Astrocyte (in vitro differentiated cells and primary cell): ENCODE measurements around the gene PTGIR. TPM values are rescaled to one million over a fixed set of nuclear protein-coding genes. Genes with fewer than 3 reads are reported as not detected.
A peak's percentile ranks its signal among the peaks of the same experiment; 100 is the strongest.

Experiments used
- DNase-seq: peaks from one replicate; pipeline ENCODE4 v3.0.0-alpha.2; 2010; ENCODE audit warnings: low read depth
- FAIRE-seq: peaks from 2 replicates; lab custom pipeline; 2011; peaks lifted over from hg19 to GRCh38; lab: Jason Lieb, UNC
- H2AFZ ChIP-seq: 2 replicates; pipeline ENCODE4 v1.6.0; 2012; ENCODE audit warnings: low read depth, low read length, inconsistent platforms
- H3K27ac ChIP-seq: 2 replicates; pipeline ENCODE4 v1.5.1; 2011; ENCODE audit warnings: low read depth, low read length, inconsistent platforms
- H3K27me3 ChIP-seq: 2 replicates; pipeline ENCODE4 v1.6.0; 2011; ENCODE audit warnings: low read length, inconsistent platforms; ENCODE audit not compliant: insufficient read depth
- H3K36me3 ChIP-seq: 2 replicates; pipeline ENCODE4 v1.5.1; 2011; ENCODE audit warnings: low read length, inconsistent platforms; ENCODE audit not compliant: insufficient read depth
- H3K4me1 ChIP-seq: 2 replicates; pipeline ENCODE4 v1.5.1; 2011; ENCODE audit warnings: low read length, inconsistent platforms; ENCODE audit not compliant: insufficient read depth
- H3K4me2 ChIP-seq: 2 replicates; pipeline ENCODE4 v1.6.0; 2012; ENCODE audit warnings: low read length, inconsistent platforms
- H3K4me3 ChIP-seq: 2 replicates; pipeline ENCODE4 v1.5.1; 2011; ENCODE audit warnings: low read depth, mild to moderate bottlenecking, low read length, inconsistent platforms; ENCODE audit not compliant: insufficient read depth
- H3K79me2 ChIP-seq: 2 replicates; pipeline ENCODE4 v1.6.0; 2012; ENCODE audit warnings: mild to moderate bottlenecking, low read length, inconsistent platforms; ENCODE audit not compliant: insufficient read depth
- H3K9ac ChIP-seq: 2 replicates; pipeline ENCODE4 v1.6.0; 2012; ENCODE audit warnings: mild to moderate bottlenecking, low read length, inconsistent platforms
- H3K9me3 ChIP-seq: 2 replicates; pipeline ENCODE4 v1.5.1; 2012; ENCODE audit warnings: low read depth, mild to moderate bottlenecking, low read length, inconsistent platforms; ENCODE audit not compliant: insufficient read depth
- H4K20me1 ChIP-seq: 2 replicates; pipeline ENCODE4 v1.6.0; 2012; ENCODE audit warnings: low read length, inconsistent platforms; ENCODE audit not compliant: insufficient read depth
- H3K27ac Mint-ChIP-seq: one replicate; pipeline ENCODE4 v1.8.0; 2021; ENCODE audit warnings: mild to moderate bottlenecking, mixed read lengths; ENCODE audit not compliant: unreplicated experiment
- H3K27me3 Mint-ChIP-seq: one replicate; pipeline ENCODE4 v1.8.0; 2021; ENCODE audit warnings: low read depth, mixed read lengths; ENCODE audit not compliant: unreplicated experiment
- H3K36me3 Mint-ChIP-seq: one replicate; pipeline ENCODE4 v1.8.0; 2021; ENCODE audit warnings: low read depth, mixed read lengths; ENCODE audit not compliant: unreplicated experiment
- H3K4me1 Mint-ChIP-seq: one replicate; pipeline ENCODE4 v1.8.0; 2021; ENCODE audit warnings: low read depth, mixed read lengths; ENCODE audit not compliant: unreplicated experiment
- H3K4me3 Mint-ChIP-seq: one replicate; pipeline ENCODE4 v1.8.0; 2021; ENCODE audit warnings: mild to moderate bottlenecking, moderate library complexity, mixed read lengths; ENCODE audit not compliant: unreplicated experiment
- H3K9me3 Mint-ChIP-seq: one replicate; pipeline ENCODE4 v1.8.0; 2021; ENCODE audit warnings: mild to moderate bottlenecking, mixed read lengths; ENCODE audit not compliant: unreplicated experiment
- EZH2 ChIP-seq: IDR thresholded peaks from 2 replicates; pipeline ENCODE4 v1.6.1; 2012; ENCODE audit warnings: mild to moderate bottlenecking, low read length, inconsistent platforms; ENCODE audit not compliant: insufficient read depth
- total RNA-seq: library from RNA; stranded (reverse); gene quantifications from 2 replicates; pipeline ENCODE4 v1.2.1, GENCODE V29; 2021
- TF ChIP-seq, protein P1 (sequence below): IDR thresholded peaks from 2 replicates; pipeline ENCODE4 v1.5.1; 2011; ENCODE audit warnings: low read depth, mild to moderate bottlenecking, inconsistent platforms, low read length, moderate library complexity; ENCODE audit not compliant: insufficient read depth

Gene PTGIR
- total RNA-seq, 1 donor from 2014 or later: 0.52 TPM

DNA sequence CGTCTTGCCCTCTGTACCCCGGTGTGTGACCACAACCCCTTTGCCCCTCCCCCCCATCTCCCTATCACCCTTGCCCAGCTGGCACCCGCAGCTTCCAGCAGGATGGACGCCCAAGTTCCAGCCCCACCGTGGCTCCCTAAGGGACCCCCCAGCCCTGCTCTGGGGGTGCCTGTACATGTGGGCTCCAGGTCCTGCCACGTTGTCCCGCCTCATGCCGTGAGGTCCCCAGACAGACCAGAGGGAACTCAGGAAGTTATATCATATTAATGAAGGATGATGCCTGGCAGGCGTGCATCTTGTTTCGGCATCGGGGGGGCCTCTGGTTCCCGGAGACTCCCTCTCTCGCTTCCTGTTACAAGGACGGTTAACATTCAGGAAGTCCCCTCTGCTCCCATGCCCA, 1.6 kb upstream of the PTGIR start:
- peaks cover 17% of the 10 kb centered on the region for H3K4me1 ChIP-seq
- peaks cover 2% of the 10 kb centered on the region for H3K27me3 Mint-ChIP-seq
- no peaks in the 10 kb centered on the region for H3K79me2 ChIP-seq
- no peak overlapping the region for H2AFZ ChIP-seq
- H3K4me1 Mint-ChIP-seq: peaks cover 8% of the 10 kb centered on the region
- DNase-seq (no peak), FAIRE-seq (no peak)
- TF ChIP-seq EZH2: no peak
- TF ChIP-seq, protein P1, sequence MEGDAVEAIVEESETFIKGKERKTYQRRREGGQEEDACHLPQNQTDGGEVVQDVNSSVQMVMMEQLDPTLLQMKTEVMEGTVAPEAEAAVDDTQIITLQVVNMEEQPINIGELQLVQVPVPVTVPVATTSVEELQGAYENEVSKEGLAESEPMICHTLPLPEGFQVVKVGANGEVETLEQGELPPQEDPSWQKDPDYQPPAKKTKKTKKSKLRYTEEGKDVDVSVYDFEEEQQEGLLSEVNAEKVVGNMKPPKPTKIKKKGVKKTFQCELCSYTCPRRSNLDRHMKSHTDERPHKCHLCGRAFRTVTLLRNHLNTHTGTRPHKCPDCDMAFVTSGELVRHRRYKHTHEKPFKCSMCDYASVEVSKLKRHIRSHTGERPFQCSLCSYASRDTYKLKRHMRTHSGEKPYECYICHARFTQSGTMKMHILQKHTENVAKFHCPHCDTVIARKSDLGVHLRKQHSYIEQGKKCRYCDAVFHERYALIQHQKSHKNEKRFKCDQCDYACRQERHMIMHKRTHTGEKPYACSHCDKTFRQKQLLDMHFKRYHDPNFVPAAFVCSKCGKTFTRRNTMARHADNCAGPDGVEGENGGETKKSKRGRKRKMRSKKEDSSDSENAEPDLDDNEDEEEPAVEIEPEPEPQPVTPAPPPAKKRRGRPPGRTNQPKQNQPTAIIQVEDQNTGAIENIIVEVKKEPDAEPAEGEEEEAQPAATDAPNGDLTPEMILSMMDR: no peak
- no peaks in the 10 kb centered on the region for H3K36me3 Mint-ChIP-seq
- no peaks in the 10 kb centered on the region for H3K36me3 ChIP-seq
- H3K4me2 ChIP-seq: no peak overlapping the region
- no peak overlapping the region for H3K4me3 ChIP-seq
- no peaks in the 10 kb centered on the region for H4K20me1 ChIP-seq
- H3K27me3 ChIP-seq: no peaks in the 10 kb centered on the region
- H3K4me3 Mint-ChIP-seq: no peak overlapping the region
- no peaks in the 10 kb centered on the region for H3K9me3 ChIP-seq
- no peak overlapping the region for H3K27ac ChIP-seq
- no peaks in the 10 kb centered on the region for H3K9me3 Mint-ChIP-seq
- H3K27ac Mint-ChIP-seq: no peak overlapping the region
- no peak overlapping the region for H3K9ac ChIP-seq

DNA sequence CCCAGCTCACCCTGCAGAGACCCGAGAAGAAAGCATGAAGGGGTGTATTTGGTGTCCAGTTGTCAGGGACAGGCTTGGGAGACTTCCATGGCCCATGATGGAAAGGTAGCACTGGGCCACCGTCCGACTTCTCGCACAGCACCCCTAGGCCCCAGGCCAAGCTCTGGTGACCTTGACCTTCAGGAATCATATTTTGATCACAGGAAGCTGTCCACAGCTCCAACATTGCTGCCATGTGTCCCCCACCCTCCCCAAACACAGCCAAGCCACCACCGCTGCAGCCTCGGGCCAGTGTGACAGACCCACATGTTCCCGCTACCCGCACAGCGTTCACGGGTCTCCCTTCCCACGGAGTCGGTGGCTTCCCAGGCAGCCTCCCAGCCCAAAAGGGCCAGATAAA, 842 bp upstream of the PTGIR start:
- TF ChIP-seq EZH2: no peak
- TF ChIP-seq, protein P1: no peak
- DNase-seq: no peak
- H3K9ac ChIP-seq: no peak overlapping the region
- Mint-ChIP-seq H3K4me1 (peaks cover 6% of the 10 kb centered on the region), H3K9me3 (no peaks in the 10 kb centered on the region), H3K4me3 (no peak overlapping the region), H3K36me3 (no peaks in the 10 kb centered on the region), H3K27ac (no peak overlapping the region), H3K27me3 (peaks cover 2% of the 10 kb centered on the region)
- peaks cover 17% of the 10 kb centered on the region for H3K4me1 ChIP-seq
- peak overlapping the region; percentile 71 for H3K4me2 ChIP-seq
- H3K27ac ChIP-seq: no peak overlapping the region
- no peak for FAIRE-seq
- H3K4me3 ChIP-seq: no peak overlapping the region
- H3K79me2 ChIP-seq: no peaks in the 10 kb centered on the region
- H3K27me3 ChIP-seq: no peaks in the 10 kb centered on the region
- no peak overlapping the region for H2AFZ ChIP-seq
- no peaks in the 10 kb centered on the region for H4K20me1 ChIP-seq
- H3K36me3 ChIP-seq: no peaks in the 10 kb centered on the region
- H3K9me3 ChIP-seq: no peaks in the 10 kb centered on the region

DNA sequence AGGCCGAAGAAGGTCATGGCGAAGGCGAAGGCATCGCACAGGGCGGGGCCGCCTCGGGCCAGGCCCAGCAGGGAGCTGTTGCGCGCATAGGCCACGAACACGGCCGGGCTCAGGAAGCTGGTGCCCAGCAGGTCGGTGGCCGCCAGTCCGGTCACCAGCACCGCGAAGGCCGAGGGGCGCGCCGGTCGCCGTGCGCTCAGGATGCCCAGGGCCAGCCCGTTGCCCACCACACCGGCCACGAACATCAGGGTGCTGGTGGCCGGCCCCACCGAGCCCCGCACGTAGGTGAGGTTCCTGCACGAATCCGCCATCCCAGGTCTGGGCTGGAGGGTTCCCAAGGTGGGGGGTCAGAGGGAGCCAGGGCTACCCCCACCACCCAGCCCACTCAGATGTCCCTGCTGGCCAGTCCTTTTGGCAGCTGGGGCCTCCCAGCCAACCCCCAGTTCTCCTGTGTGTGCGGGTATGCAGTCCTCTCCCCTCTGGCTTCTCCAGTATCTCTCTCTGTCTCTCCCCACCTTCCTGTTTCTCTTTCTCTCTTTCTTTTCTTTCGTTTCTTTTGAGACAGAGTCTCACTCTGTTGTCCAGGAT, 880 bp downstream of the PTGIR start:
- peaks cover 3% of the 10 kb centered on the region for H3K27me3 Mint-ChIP-seq
- no peak for TF ChIP-seq EZH2
- TF ChIP-seq, protein P1: no peak
- peak overlapping the region; percentile 71 for H3K4me2 ChIP-seq
- no peaks in the 10 kb centered on the region for H3K36me3 Mint-ChIP-seq
- no peaks in the 10 kb centered on the region for H3K9me3 ChIP-seq
- H3K9me3 Mint-ChIP-seq: no peaks in the 10 kb centered on the region
- no peak overlapping the region for H3K9ac ChIP-seq
- no peak overlapping the region for H3K4me3 Mint-ChIP-seq
- H3K4me3 ChIP-seq: no peak overlapping the region
- no peak overlapping the region for H3K27ac Mint-ChIP-seq
- FAIRE-seq: no peak
- H3K27me3 ChIP-seq: no peaks in the 10 kb centered on the region
- H3K4me1 ChIP-seq: peaks cover 27% of the 10 kb centered on the region
- no peak for DNase-seq
- peaks cover 8% of the 10 kb centered on the region for H3K4me1 Mint-ChIP-seq
- no peaks in the 10 kb centered on the region for H4K20me1 ChIP-seq
- no peaks in the 10 kb centered on the region for H3K79me2 ChIP-seq
- H3K27ac ChIP-seq: no peak overlapping the region
- no peak overlapping the region for H2AFZ ChIP-seq
- no peaks in the 10 kb centered on the region for H3K36me3 ChIP-seq
